Vein endothelial cell (primary cell): ENCODE data around the gene ST3GAL2. TPM values are rescaled to one million over a fixed set of nuclear protein-coding genes. Genes with fewer than 3 reads are reported as not detected.

Source experiments
- small RNA-seq: library from RNA; depleted of rRNA; stranded (forward); fragments of <200 nt; gene quantifications from one replicate; pipeline ENCODE3, GENCODE V24; 2012
- total RNA-seq: library from RNA; depleted of rRNA; stranded (reverse); fragments of >200 nt; gene quantifications from 2 replicates; pipeline ENCODE4 v1.2.3, GENCODE V29; 2012

ST3GAL2 gene
- 44.7 and 55.2 TPM in 2 replicates for total RNA-seq

GRCh38 chr16:70438969-70439862, at the start of gene ST3GAL2:
Gene ST3GAL2 (minus strand): TSS chr16:70439100. CDS start chr16:70398530, 40,570 bp downstream.

GRCh38 chr16:70454222-70455034, 15.5 kb upstream of the ST3GAL2 start, which contains the start of gene FCSK:
Gene FCSK (plus strand): TSS chr16:70454595. CDS start chr16:70463191, 8,596 bp downstream.

Small RNAs within 50 kb of the gene (small RNA-seq; reads per million reads assigned to genes)
- 0.32 reads per million, percentile 11 among the genes with 10 or more reads in this experiment for gene RNU6-23P
- gene RPS27P26, result not detected

Other genes starting within 250 kb of the ST3GAL2 start
- gene EXOSC6, start 187.2 kb downstream of the ST3GAL2 start, total RNA-seq, result 39.6 and 39.8 TPM in 2 replicates
- gene AARS1, start 149.6 kb downstream of the ST3GAL2 start, total RNA-seq, result 56.8 and 67.6 TPM in 2 replicates
- gene DDX19B, start 139.9 kb downstream of the ST3GAL2 start, total RNA-seq, result 35.8 and 47.7 TPM in 2 replicates
- 41.8 and 46.9 TPM in 2 replicates for gene DDX19A, start 92.2 kb downstream of the ST3GAL2 start, total RNA-seq
- gene FCSK, start 15.5 kb upstream of the ST3GAL2 start, total RNA-seq, result 10.5 and 11.0 TPM in 2 replicates
- gene COG4, start 84.5 kb upstream of the ST3GAL2 start, total RNA-seq, result 56.3 and 64.3 TPM in 2 replicates
- gene SF3B3, start 84.7 kb upstream of the ST3GAL2 start, total RNA-seq, result 153 and 188 TPM in 2 replicates
- 1.9 and 2.9 TPM in 2 replicates for gene IL34, start 207.5 kb upstream of the ST3GAL2 start, total RNA-seq
- 25.7 and 31.7 TPM in 2 replicates for gene MTSS2, start 247.0 kb upstream of the ST3GAL2 start, total RNA-seq